ENCODE data around the gene PMEPA1.
"Not testable (repeated sequence)": the region's sequence is repeated elsewhere in the genome, so short reads cannot be mapped to it uniquely, and the experiment has no call there.

Gene PMEPA1

GRCh38 chr20:57647933-57648785 lies 61.7 kb downstream of the PMEPA1 start:
- no peak for DNase-seq

- no peak for DNase-seq
Measured at GRCh38 chr20:57647006-57647932, 62.5 kb downstream of the PMEPA1 start.

GRCh38 chr20:57638895-57639236 lies 70.9 kb downstream of the PMEPA1 start:
- no peak for DNase-seq

- no peak for DNase-seq
Measured at GRCh38 chr20:57638173-57638894, 71.5 kb downstream of the PMEPA1 start.

- DNase-seq: no peak
Measured at GRCh38 chr20:57633945-57634491, 75.8 kb downstream of the PMEPA1 start.

GRCh38 chr20:57632286-57632685 lies 77.5 kb downstream of the PMEPA1 start:
- no peak for DNase-seq

- no peak for DNase-seq
Measured at GRCh38 chr20:57630061-57630460, 79.8 kb downstream of the PMEPA1 start.

- DNase-seq: not testable (repeated sequence)
Measured at GRCh38 chr20:57629491-57629901, 80.3 kb downstream of the PMEPA1 start.

GRCh38 chr20:57628962-57629308 lies 80.9 kb downstream of the PMEPA1 start:
- not testable (repeated sequence) for DNase-seq

GRCh38 chr20:57628047-57628961 lies 81.5 kb downstream of the PMEPA1 start:
- DNase-seq: no peak

- no peak for DNase-seq
Measured at GRCh38 chr20:57627339-57627738, 82.5 kb downstream of the PMEPA1 start.

- no peak for DNase-seq
Measured at GRCh38 chr20:57625978-57626377, 83.8 kb downstream of the PMEPA1 start.

- no peak for DNase-seq
Measured at GRCh38 chr20:57625181-57625958, 84.4 kb downstream of the PMEPA1 start.

- no peak for DNase-seq
Measured at GRCh38 chr20:57624124-57624523, 85.7 kb downstream of the PMEPA1 start.

- DNase-seq: peak; percentile 60
Measured at GRCh38 chr20:57622579-57623381, 87.0 kb downstream of the PMEPA1 start.

GRCh38 chr20:57622201-57622570 lies 87.6 kb downstream of the PMEPA1 start:
- DNase-seq: no peak

GRCh38 chr20:57621421-57622200 lies 88.2 kb downstream of the PMEPA1 start:
- DNase-seq: no peak

GRCh38 chr20:57620999-57621398 lies 88.8 kb downstream of the PMEPA1 start:
- DNase-seq: no peak

GRCh38 chr20:57620274-57620990 lies 89.4 kb downstream of the PMEPA1 start, which contains the start of gene ZBP1:
Gene ZBP1, minus strand, starts transcription at chr20:57620426. Its CDS starts 131 bp downstream, at chr20:57620295.
- peak; percentile 50 for DNase-seq

Measured in activated CD4-positive, alpha-beta T cell treated with anti-CD3 and anti-CD28 coated beads for 1 hour (primary cell).